ENCODE data around the gene KCNJ18. TPM values are rescaled to one million over a fixed set of nuclear protein-coding genes. Genes with fewer than 3 reads are reported as not detected.
"Not testable (repeated sequence)": the region's sequence is repeated elsewhere in the genome, so short reads cannot be mapped to it uniquely, and the experiment has no call there.

The KCNJ18 gene
- total RNA-seq, 1 donor from 2014 or later: not detected

GRCh38 chr17:21698437-21699075 lies 6.2 kb downstream of the KCNJ18 start:
- not testable (repeated sequence) for H3K27ac Mint-ChIP-seq; H3K4me1 Mint-ChIP-seq (ENCODE audit: unreplicated experiment); H3K4me3 Mint-ChIP-seq; DNase-seq (ENCODE audit: extremely low spot score, unreplicated experiment); H3K27me3 Mint-ChIP-seq; H3K36me3 Mint-ChIP-seq; H3K9me3 Mint-ChIP-seq

GRCh38 chr17:21699124-21699523 lies 6.8 kb downstream of the KCNJ18 start:
- H3K27ac Mint-ChIP-seq; H3K9me3 Mint-ChIP-seq; H3K27me3 Mint-ChIP-seq; DNase-seq (ENCODE audit: extremely low spot score, unreplicated experiment); H3K4me1 Mint-ChIP-seq (ENCODE audit: unreplicated experiment); H3K36me3 Mint-ChIP-seq; H3K4me3 Mint-ChIP-seq: not testable (repeated sequence)

- H3K36me3 Mint-ChIP-seq; H3K9me3 Mint-ChIP-seq; H3K27me3 Mint-ChIP-seq; H3K4me3 Mint-ChIP-seq; DNase-seq (ENCODE audit: extremely low spot score, unreplicated experiment); H3K27ac Mint-ChIP-seq; H3K4me1 Mint-ChIP-seq (ENCODE audit: unreplicated experiment): not testable (repeated sequence)
These were observed 7.4 kb downstream of the KCNJ18 start for GRCh38 chr17:21699573-21700236.

GRCh38 chr17:21701090-21701489 lies 8.8 kb downstream of the KCNJ18 start:
- not testable (repeated sequence) for H3K27me3 Mint-ChIP-seq; H3K27ac Mint-ChIP-seq; H3K9me3 Mint-ChIP-seq; DNase-seq (ENCODE audit: extremely low spot score, unreplicated experiment); H3K4me3 Mint-ChIP-seq; H3K4me1 Mint-ChIP-seq (ENCODE audit: unreplicated experiment); H3K36me3 Mint-ChIP-seq

GRCh38 chr17:21702029-21702428 lies 9.7 kb downstream of the KCNJ18 start:
- H3K27ac Mint-ChIP-seq; H3K4me1 Mint-ChIP-seq (ENCODE audit: unreplicated experiment); DNase-seq (ENCODE audit: extremely low spot score, unreplicated experiment); H3K9me3 Mint-ChIP-seq; H3K27me3 Mint-ChIP-seq; H3K4me3 Mint-ChIP-seq; H3K36me3 Mint-ChIP-seq: not testable (repeated sequence)

- not testable (repeated sequence) for DNase-seq (ENCODE audit: extremely low spot score, unreplicated experiment); H3K4me3 Mint-ChIP-seq; H3K9me3 Mint-ChIP-seq; H3K27ac Mint-ChIP-seq; H3K36me3 Mint-ChIP-seq; H3K27me3 Mint-ChIP-seq; H3K4me1 Mint-ChIP-seq (ENCODE audit: unreplicated experiment)
These were observed 10.2 kb downstream of the KCNJ18 start for GRCh38 chr17:21702521-21702920.

- not testable (repeated sequence) for H3K4me1 Mint-ChIP-seq (ENCODE audit: unreplicated experiment); DNase-seq (ENCODE audit: extremely low spot score, unreplicated experiment); H3K27ac Mint-ChIP-seq; H3K27me3 Mint-ChIP-seq; H3K9me3 Mint-ChIP-seq; H3K36me3 Mint-ChIP-seq; H3K4me3 Mint-ChIP-seq
These were observed 10.8 kb downstream of the KCNJ18 start for GRCh38 chr17:21702940-21703640.

GRCh38 chr17:21703891-21704872 lies 11.9 kb downstream of the KCNJ18 start:
- H3K27ac Mint-ChIP-seq; DNase-seq (ENCODE audit: extremely low spot score, unreplicated experiment); H3K27me3 Mint-ChIP-seq; H3K4me3 Mint-ChIP-seq; H3K4me1 Mint-ChIP-seq (ENCODE audit: unreplicated experiment); H3K36me3 Mint-ChIP-seq; H3K9me3 Mint-ChIP-seq: not testable (repeated sequence)

- Mint-ChIP-seq H3K9me3 (no peaks in the 10 kb centered on the region), H3K4me1 (ENCODE audit: unreplicated experiment) (no peaks in the 10 kb centered on the region), H3K27me3 (no peaks in the 10 kb centered on the region), H3K4me3 (no peak overlapping the region), H3K27ac (no peak overlapping the region), H3K36me3 (no peaks in the 10 kb centered on the region)
- DNase-seq (ENCODE audit: extremely low spot score, unreplicated experiment): no peak
- TF ChIP-seq CTCF (conservative IDR thresholded peaks at IDR 0.05): no peak
These were observed 12.8 kb downstream of the KCNJ18 start for GRCh38 chr17:21705021-21705601.

GRCh38 chr17:21705746-21706145 lies 13.4 kb downstream of the KCNJ18 start:
- not testable (repeated sequence) for H3K9me3 Mint-ChIP-seq

GRCh38 chr17:21706546-21706945 lies 14.2 kb downstream of the KCNJ18 start:
- DNase-seq (ENCODE audit: extremely low spot score, unreplicated experiment); H3K36me3 Mint-ChIP-seq; H3K27ac Mint-ChIP-seq; H3K4me3 Mint-ChIP-seq; H3K9me3 Mint-ChIP-seq; H3K27me3 Mint-ChIP-seq; H3K4me1 Mint-ChIP-seq (ENCODE audit: unreplicated experiment): not testable (repeated sequence)

More at GRCh38 chr17:21705746-21706145, 13.4 kb downstream of the KCNJ18 start:
- H3K36me3 Mint-ChIP-seq; H3K4me1 Mint-ChIP-seq (ENCODE audit: unreplicated experiment); H3K4me3 Mint-ChIP-seq; H3K27ac Mint-ChIP-seq; DNase-seq (ENCODE audit: extremely low spot score, unreplicated experiment); H3K27me3 Mint-ChIP-seq: not testable (repeated sequence)

- H3K4me1 Mint-ChIP-seq (ENCODE audit: unreplicated experiment); H3K27me3 Mint-ChIP-seq; H3K27ac Mint-ChIP-seq; H3K36me3 Mint-ChIP-seq; H3K4me3 Mint-ChIP-seq; DNase-seq (ENCODE audit: extremely low spot score, unreplicated experiment): not testable (repeated sequence)
- peaks cover 10% of the 10 kb centered on the region for H3K9me3 Mint-ChIP-seq
These were observed 14.8 kb downstream of the KCNJ18 start for GRCh38 chr17:21707131-21707530.

Data from type B pancreatic cell (in vitro differentiated cells).